OCI-LY1 (cell line): ENCODE results near the gene NPAS3.

Experiments
- CTCF ChIP-seq: fragments of 200-600 bp; sonication (generic), shearing (Covaris generic); IDR thresholded peaks from 2 replicates; pipeline ENCODE4 v1.5.1; 2017; ENCODE audit warnings: mild to moderate bottlenecking, antibody characterized with exemption, low read length, moderate library complexity, mixed read lengths
- EZH2 ChIP-seq: fragments of 200-600 bp; sonication (generic), shearing (Covaris generic); IDR thresholded peaks from 2 replicates; pipeline ENCODE4 v1.8.0; 2017; ENCODE audit warnings: borderline replicate concordance, mixed run types, mild to moderate bottlenecking, antibody characterized with exemption, low read length, moderate library complexity, mixed read lengths

- TF ChIP-seq CTCF: no peak
- TF ChIP-seq EZH2: no peak
Observed at GRCh38 chr14:33580841-33581240, 642.2 kb downstream of the NPAS3 start.
